NT2/D1 (cell line): ENCODE measurements around the gene ADCY9.

Experiments
- DNase-seq: peaks from one replicate; pipeline ENCODE4 v3.0.0-alpha.2; 2011; ENCODE audit warnings: low read depth, low spot score
- H3K27me3 ChIP-seq: 2 replicates; pipeline ENCODE4 v1.6.0; 2011; ENCODE audit warnings: mild to moderate bottlenecking; ENCODE audit not compliant: insufficient read length, insufficient read depth
- H3K36me3 ChIP-seq: 2 replicates; pipeline ENCODE4 v1.6.1; 2011; ENCODE audit warnings: mild to moderate bottlenecking, low read length, mixed read lengths; ENCODE audit not compliant: insufficient read depth, insufficient read length
- H3K4me1 ChIP-seq: 2 replicates; pipeline ENCODE4 v1.5.1; 2011; ENCODE audit not compliant: insufficient read depth, insufficient read length
- H3K4me3 ChIP-seq: 2 replicates; pipeline ENCODE4 v1.5.1; 2011; ENCODE audit warnings: low read depth; ENCODE audit not compliant: insufficient read length
- H3K9ac ChIP-seq: 2 replicates; pipeline ENCODE4 v1.6.0; 2011; ENCODE audit warnings: low read depth; ENCODE audit not compliant: insufficient read length
- H3K9me3 ChIP-seq: 2 replicates; pipeline ENCODE4 v1.5.1; 2011; ENCODE audit warnings: mild to moderate bottlenecking, low read length; ENCODE audit not compliant: insufficient read depth
- SUZ12 ChIP-seq: IDR thresholded peaks from 2 replicates; pipeline ENCODE4 v1.6.1; 2011; ENCODE audit not compliant: insufficient read length, insufficient read depth; ENCODE audit errors: extremely low read depth
- YY1 ChIP-seq: IDR thresholded peaks from 2 replicates; pipeline ENCODE4 v1.6.1; 2011; ENCODE audit not compliant: insufficient read length, insufficient read depth
- ZNF274 ChIP-seq: IDR thresholded peaks from 2 replicates; pipeline ENCODE4 v1.6.1; 2011; ENCODE audit warnings: mild to moderate bottlenecking, low read depth, low read length

Gene ADCY9

DNA sequence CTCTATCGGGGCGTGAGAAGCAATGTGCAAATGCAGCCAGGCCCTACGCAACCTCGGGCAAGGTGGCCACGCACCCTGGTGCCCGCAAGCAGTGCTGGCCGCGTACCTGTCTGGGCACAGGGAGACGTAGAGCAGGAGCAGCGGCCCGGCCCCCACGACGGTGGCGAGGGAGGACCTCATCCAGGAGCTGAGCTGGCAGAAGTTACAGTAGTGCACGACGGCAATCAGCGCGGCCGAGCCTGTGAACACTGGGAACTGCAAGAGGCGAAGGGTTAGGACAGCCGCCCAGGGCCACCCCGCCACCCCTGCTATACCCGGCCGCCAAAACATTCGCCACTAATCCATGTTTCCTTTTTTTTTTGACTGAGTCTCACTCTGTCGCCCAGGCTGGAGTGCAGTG is 138.9 kb downstream of the ADCY9 start:
- no peak for DNase-seq
- no peaks in the 10 kb centered on the region for H3K27me3 ChIP-seq
- H3K36me3 ChIP-seq = peaks cover 33% of the 10 kb centered on the region
- no peaks in the 10 kb centered on the region for H3K4me1 ChIP-seq
- H3K4me3 ChIP-seq = no peak overlapping the region
- TF ChIP-seq SUZ12 = no peak
- TF ChIP-seq YY1 = no peak
- no peak for TF ChIP-seq ZNF274
- H3K9ac ChIP-seq = no peak overlapping the region
- H3K9me3 ChIP-seq = no peaks in the 10 kb centered on the region

DNA sequence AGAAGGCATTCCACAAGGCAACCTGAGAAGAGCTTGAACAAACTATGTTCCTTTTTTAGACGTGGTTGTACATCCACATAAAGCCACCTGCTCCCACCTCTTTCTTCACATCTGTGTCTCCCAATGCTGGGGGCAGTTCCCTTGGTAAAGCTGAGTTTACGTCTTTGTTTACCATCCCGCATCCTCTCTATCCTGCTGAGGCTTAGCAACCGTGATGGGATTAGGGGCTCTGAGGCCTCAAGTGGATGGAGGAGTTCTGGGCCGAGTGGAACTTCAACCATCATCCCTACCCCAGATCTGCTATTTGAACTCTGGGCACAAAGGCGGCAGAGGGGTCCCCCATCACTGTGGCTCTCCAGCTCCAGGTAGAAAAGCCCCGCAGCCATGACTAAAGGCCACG is 141.5 kb downstream of the ADCY9 start:
- DNase-seq = no peak
- Histone ChIP-seq H3K36me3 (peaks cover 29% of the 10 kb centered on the region), H3K4me3 (no peak overlapping the region), H3K9me3 (no peaks in the 10 kb centered on the region), H3K9ac (no peak overlapping the region), H3K4me1 (no peaks in the 10 kb centered on the region), H3K27me3 (no peaks in the 10 kb centered on the region)
- TF ChIP-seq YY1 = no peak
- no peak for TF ChIP-seq SUZ12
- no peak for TF ChIP-seq ZNF274

DNA sequence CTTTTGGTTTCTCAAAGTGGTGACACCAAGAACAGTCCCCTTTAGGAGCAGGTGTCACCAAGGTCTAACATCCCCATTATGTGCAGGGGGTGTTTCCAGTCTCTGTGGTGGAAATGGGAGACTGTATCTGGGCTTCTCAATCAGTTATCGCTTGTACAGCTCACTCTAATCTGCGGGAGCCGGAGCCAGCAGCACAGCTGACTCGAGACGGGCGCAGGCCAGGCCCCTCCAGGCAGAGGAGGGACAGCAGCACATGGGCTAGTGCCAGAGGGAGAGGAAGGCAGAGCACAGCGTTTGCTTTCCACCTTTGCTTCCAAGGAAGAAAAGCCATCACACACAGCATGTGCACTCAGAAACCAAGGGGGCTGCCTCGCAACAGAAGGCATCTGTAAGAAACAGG is 144.5 kb downstream of the ADCY9 start:
- no peaks in the 10 kb centered on the region for H3K4me1 ChIP-seq
- no peaks in the 10 kb centered on the region for H3K9me3 ChIP-seq
- TF ChIP-seq SUZ12 (no peak), ZNF274 (no peak), YY1 (no peak)
- H3K27me3 ChIP-seq = no peaks in the 10 kb centered on the region
- no peak overlapping the region for H3K9ac ChIP-seq
- peaks cover 6% of the 10 kb centered on the region for H3K36me3 ChIP-seq
- no peak overlapping the region for H3K4me3 ChIP-seq
- no peak for DNase-seq

DNA sequence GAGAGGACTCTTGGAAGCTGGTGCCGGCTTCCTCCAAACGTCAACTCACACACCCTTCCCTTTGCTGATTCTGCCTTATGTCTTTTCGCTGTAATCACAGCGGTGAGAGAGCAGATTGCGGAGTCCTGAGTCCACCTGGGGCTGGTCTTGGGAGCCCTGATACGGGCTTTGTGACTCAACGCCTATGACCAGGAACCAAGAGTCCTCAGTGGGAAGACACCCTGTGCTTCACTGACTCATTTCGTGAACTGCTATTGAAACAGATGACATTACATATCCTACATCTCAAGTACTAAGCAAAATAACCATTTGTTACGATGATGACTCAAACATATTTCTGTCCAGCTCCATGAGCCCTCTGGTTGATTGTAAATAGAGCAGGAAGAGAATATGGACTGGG is 145.0 kb downstream of the ADCY9 start:
- Histone ChIP-seq H3K9me3 (no peaks in the 10 kb centered on the region; the same call in 1 of the 2 replicates), H3K36me3 (peaks cover 10% of the 10 kb centered on the region), H3K9ac (no peak overlapping the region), H3K4me3 (no peak overlapping the region), H3K4me1 (no peaks in the 10 kb centered on the region), H3K27me3 (no peaks in the 10 kb centered on the region)
- no peak for DNase-seq
- TF ChIP-seq YY1 = no peak
- TF ChIP-seq SUZ12 = no peak
- TF ChIP-seq ZNF274 = no peak

DNA sequence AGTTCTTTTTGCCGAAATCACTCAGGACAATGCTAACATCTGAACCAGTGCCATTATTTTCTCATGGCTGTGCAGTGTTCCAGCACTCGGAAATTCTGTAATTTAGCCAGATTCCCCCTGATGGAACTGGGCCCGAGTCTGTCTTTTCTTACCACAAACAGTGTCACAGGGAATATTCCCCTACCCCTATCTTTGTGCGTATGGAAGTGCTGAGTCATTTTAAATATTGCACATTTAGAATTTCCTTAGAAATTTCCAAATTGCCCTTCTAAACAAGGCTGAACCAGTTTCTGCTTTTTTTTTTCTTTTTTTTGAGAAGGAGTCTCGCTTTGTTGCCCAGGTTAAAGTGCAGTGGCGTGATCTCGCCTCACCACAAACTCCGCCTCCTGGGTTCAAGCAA is 147.7 kb downstream of the ADCY9 start:
- H3K27me3 ChIP-seq = no peaks in the 10 kb centered on the region
- no peaks in the 10 kb centered on the region; the same call in 1 of the 2 replicates for H3K9me3 ChIP-seq
- no peak for DNase-seq
- H3K9ac ChIP-seq = no peak overlapping the region
- H3K36me3 ChIP-seq = peaks cover 14% of the 10 kb centered on the region
- no peak overlapping the region for H3K4me3 ChIP-seq
- TF ChIP-seq SUZ12 (no peak), YY1 (no peak), ZNF274 (no peak)
- H3K4me1 ChIP-seq = no peaks in the 10 kb centered on the region

DNA sequence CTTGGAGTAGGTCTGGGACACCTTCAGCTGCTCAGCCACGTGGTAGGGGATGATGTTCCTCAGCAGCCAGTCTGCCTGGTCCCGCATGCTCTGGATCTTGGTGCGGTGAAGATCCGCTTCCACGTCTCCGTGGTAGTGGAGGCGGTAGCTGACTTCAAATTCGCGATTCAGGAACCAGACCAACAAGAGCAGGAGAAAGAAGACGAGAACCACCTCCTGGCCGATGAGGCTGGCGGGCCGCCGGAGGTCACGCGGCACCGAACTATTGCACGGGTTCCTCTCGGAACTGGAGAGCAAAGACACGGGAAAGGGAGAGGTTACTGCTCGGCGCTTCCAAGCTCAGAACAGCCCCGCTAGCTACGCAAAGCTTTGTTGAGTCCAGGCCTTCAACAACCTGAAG is 149.6 kb downstream of the ADCY9 start:
- no peak overlapping the region for H3K9ac ChIP-seq
- H3K36me3 ChIP-seq = peaks cover 14% of the 10 kb centered on the region
- DNase-seq = no peak
- no peak for TF ChIP-seq ZNF274
- no peak for TF ChIP-seq YY1
- TF ChIP-seq SUZ12 = no peak
- H3K9me3 ChIP-seq = no peaks in the 10 kb centered on the region; the same call in 1 of the 2 replicates
- H3K27me3 ChIP-seq = no peaks in the 10 kb centered on the region
- H3K4me1 ChIP-seq = no peaks in the 10 kb centered on the region
- no peak overlapping the region for H3K4me3 ChIP-seq

DNA sequence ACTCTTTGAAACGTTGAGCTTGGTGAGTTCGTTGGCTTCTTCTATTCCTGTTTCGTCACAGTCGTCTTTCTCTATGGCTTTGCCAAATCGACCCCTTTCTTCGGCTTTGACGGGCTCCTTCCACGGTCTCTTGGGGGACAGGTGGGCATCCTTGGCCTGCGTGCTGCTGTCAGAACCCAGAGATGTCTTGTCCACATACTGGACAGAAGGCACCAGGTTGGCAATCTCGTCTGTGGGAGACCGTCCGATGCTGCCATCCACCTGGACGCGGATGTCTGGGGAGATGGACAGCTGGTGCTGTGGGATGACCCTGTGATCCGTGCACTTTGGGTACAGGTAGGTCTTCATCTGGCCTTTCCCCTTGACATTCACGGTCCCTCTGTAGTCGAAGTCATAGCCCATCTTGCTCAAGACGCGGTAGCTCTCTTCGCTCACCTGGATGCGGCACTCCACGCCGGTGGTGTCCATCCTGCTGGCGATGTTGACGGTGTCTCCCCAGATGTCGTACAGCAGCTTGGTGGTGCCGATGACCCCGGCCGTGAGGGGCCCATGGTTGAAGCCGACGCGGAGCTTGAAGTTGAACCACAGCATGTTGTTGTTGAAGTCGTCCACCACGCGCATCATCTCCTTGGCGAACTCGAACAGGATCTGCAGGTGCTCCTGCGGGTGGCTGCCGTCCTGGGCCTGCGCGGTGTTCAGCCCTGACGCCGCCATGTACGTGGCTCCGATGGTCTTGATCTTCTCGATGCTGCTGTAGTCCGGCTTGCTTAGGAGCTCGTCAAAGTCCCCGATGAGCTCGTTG is 150.3 kb downstream of the ADCY9 start:
- DNase-seq = no peak
- peaks cover 14% of the 10 kb centered on the region for H3K36me3 ChIP-seq
- TF ChIP-seq YY1 = no peak
- TF ChIP-seq SUZ12 = no peak
- no peak for TF ChIP-seq ZNF274

More for the DNA sequence above, 150.3 kb downstream of the ADCY9 start:
- H3K9me3 ChIP-seq = no peaks in the 10 kb centered on the region; the same call in 1 of the 2 replicates
- no peaks in the 10 kb centered on the region for H3K4me1 ChIP-seq
- H3K27me3 ChIP-seq = no peaks in the 10 kb centered on the region
- no peak overlapping the region for H3K9ac ChIP-seq
- no peak overlapping the region for H3K4me3 ChIP-seq
